GM13976 (cell line): ENCODE results near the gene UXS1.

Experiments
- DNase-seq: peaks from one replicate; pipeline ENCODE4 v3.0.0; 2012; ENCODE audit warnings: low spot score
- in situ Hi-C: fragments of 300-500 bp; cut with MboI; formaldehyde crosslinking; loops from one replicate; pipeline ENCODE4 v1.12.0; 2022; ENCODE audit warnings: low sequenced_read_pairs, mixed read lengths, inconsistent platforms; ENCODE audit not compliant: unreplicated experiment
- TF ChIP-seq, protein P1 (sequence below): IDR thresholded peaks from 2 replicates; pipeline ENCODE4 v1.5.1; 2012; ENCODE audit warnings: borderline replicate concordance, mild to moderate bottlenecking; ENCODE audit not compliant: insufficient read depth; ENCODE audit errors: extremely low read depth, missing control alignments, control extremely low read depth

UXS1 gene

DNA sequence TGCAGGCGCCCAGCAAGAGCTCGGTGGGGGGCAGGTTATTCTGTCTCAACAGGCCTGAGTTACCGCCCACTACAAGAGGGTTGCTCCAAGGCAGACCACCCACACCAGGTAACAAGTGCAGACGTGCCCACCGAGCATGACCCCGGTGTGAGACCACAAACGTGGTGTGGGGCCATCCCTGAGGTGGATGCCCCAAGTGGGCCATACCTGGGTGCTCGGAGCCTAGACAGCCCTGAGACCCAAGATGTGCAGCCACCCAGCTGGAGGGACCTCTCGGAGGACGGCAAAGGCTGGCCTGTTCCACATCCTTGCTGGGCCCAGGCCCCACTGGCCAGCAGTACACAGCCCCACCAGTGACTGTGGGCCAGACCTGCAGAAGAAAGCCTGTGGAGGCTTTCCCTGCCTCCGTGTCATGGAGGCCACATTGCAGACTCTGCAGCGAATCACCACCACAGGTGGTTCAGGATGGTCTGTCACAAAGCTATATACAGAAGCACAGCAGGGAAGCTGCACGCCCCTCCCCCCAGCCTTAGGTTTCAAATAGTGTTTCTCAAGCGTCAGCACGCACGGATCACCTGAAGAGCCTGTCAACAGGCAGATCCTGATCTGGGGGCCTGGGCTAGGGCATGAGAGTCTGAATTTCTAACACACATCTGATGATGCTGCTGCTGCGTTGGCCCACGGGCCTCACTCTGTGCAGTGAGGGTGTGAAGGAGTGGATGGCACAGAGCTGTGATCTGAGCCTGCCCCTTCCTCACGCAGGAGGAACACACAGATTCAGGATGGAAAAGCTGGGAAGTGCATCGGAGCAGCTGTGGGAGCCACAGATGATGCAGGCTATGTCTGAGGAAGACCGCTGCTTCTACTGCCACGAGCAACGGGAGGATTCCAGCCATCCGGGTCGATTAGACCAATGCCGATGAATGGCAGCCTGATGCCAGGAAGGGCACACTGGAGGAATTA is 96.8 kb downstream of the UXS1 start:
- no peak for DNase-seq
- TF ChIP-seq, protein P1, sequence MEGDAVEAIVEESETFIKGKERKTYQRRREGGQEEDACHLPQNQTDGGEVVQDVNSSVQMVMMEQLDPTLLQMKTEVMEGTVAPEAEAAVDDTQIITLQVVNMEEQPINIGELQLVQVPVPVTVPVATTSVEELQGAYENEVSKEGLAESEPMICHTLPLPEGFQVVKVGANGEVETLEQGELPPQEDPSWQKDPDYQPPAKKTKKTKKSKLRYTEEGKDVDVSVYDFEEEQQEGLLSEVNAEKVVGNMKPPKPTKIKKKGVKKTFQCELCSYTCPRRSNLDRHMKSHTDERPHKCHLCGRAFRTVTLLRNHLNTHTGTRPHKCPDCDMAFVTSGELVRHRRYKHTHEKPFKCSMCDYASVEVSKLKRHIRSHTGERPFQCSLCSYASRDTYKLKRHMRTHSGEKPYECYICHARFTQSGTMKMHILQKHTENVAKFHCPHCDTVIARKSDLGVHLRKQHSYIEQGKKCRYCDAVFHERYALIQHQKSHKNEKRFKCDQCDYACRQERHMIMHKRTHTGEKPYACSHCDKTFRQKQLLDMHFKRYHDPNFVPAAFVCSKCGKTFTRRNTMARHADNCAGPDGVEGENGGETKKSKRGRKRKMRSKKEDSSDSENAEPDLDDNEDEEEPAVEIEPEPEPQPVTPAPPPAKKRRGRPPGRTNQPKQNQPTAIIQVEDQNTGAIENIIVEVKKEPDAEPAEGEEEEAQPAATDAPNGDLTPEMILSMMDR: no peak
- in situ Hi-C loops: loop anchor here (25.0 kb wide), 1 partner anchor 360 kb away; the partner anchor contains the start of gene NCK2

DNA sequence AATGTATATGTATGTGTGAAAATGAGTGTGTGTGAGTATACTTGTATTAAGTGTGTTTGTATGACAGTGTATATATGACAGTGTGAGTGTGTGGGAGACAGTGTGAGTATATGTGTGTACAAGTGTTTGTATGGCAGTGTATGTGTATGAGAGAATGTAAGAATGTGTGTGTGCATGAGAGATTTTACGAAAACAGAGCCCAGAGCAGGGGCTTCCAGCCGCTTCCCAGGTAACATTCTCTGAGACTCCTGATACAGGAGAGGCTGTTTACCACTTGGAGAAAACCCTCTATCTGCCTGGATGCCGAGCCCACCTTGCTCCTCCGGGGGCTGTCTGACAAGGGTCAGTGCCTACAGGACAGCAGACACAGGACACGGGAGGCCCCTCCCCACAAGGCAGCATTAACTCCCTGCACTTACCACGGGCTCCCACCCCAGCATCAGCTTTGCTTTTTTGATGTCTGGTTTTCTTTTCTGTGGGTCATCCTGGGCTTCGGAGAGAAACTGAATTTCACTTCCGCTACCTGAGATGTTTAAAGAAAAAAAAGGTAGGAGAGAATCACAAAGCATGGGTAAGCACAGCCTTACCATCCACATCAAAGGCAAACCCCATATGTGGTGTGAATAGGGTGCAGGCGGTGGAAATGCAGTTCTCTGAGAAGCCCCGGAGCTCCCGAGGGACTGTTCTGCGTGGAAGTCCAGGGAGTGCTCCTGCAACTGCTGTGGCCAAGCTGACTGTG is 97.6 kb downstream of the UXS1 start:
- in situ Hi-C loops: loop anchor here (25.0 kb wide), 1 partner anchor 359 kb away; the partner anchor contains the start of gene NCK2
- DNase-seq: no peak
- TF ChIP-seq, protein P1: no peak

DNA sequence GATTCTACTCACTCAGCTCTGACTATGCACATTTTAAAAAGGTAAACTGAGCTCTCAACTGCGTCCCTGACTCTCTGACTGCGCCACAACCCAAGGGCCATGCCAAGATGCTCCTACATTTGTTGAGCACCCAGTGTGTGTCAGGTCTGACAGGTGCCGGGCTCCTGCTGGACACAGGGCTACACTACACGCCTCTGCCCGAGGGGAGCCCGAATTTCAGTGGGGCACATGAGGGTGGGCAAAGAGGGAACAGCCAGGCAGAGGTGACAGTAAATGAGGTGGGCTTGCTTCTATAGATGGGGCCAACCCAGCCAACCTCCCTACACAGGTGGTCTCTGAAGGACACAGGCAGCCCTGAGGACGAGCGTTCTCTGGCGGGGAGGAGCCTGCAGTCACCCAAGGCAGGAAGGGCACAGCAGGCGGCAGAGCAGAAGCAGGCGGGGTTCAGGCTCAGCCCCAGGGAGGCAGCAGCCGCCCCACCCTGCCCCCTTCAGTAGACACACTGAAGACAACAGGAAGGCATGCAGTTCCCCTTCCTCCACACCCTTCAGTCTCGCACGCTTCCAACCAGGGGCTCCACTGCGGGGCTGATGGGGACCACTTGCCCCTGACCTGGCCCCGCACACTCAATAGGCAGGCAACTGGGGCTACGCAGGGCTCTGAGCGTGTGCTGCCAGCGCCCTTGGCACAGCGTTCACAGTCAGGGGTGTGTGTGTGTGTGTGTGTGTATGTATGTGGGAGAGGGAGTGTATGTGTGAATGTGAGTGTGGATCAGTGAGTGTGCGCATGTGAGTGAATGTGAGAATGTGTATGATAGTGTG is 98.4 kb downstream of the UXS1 start:
- no peak for DNase-seq
- TF ChIP-seq, protein P1: no peak
- in situ Hi-C loops: loop anchor here (25.0 kb wide), 1 partner anchor 358 kb away; the partner anchor contains the start of gene NCK2

DNA sequence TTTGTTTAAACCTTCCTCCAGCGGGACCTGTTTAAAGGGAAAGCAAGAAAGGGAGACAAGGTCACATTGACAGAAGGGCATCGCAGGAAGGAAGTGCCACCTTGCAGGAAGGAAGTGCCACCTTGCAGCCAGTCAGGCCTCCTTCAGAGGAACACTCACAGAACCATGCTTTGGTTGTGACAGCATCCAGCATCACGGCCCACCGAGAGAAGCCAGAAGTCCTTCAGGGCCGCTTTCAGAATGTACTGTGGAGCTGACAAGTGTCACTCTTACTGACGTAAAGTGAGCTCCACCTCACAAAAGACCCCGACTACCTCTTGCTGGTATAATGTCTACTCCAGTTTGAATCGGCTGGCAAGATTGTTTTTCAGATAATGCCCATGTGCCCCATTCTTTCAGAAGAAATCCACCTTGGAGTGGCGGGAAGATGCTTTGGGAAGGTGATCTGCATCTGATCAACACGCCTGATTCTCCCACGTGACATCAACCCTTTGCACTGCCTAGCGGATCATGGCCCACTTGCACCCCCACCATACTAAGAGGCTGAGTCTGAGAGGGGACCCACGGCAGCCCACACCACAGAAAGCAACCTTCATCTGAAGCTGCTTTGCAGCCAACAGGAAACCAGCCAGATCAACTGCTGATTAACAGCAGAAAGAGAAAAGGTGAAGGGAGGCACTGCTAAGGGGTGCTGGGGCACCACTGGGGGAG is 99.8 kb downstream of the UXS1 start:
- DNase-seq: no peak
- in situ Hi-C loops: loop anchor here (25.0 kb wide), 1 partner anchor 357 kb away; the partner anchor contains the start of gene NCK2
- TF ChIP-seq, protein P1: no peak

DNA sequence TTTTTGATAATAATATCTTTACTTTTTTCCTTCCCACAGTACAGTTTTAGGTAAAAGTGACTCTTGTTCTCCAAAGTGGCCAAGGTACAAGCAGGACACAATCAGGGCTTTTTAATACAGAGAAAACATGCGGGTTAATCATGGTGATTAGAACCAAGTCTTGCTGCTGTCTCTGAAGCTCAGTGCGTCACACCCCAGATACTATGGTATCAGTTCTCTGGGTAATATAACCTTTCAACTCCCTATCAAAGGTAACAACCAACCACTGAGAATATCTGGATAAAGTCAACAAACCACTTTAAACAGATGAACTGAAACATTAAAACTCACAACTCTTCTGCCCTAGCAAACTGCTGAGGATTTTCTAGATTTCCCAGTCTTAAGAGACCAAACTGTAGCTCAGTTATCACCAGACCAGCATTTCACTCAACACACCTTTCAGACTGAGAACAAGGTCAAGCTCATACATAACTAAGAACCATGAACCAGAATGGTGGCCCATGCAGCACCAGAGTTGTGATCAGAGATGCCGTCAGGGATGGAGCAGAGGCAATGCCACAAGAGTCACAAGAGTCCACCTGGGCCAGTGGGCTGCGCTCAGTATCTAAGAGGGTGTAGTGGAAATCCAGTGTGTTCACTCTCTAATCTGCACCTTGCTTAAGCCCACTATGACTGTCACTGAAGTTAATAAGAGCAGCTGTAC is 103.0 kb downstream of the UXS1 start:
- DNase-seq: no peak
- TF ChIP-seq, protein P1: no peak
- in situ Hi-C loops: loop anchor here (25.0 kb wide), 1 partner anchor 354 kb away; the partner anchor contains the start of gene NCK2
